GM18519 (cell line): Measurements from ENCODE around the gene CWC25.
"Not testable (repeated sequence)": the region's sequence is repeated elsewhere in the genome, so short reads cannot be mapped to it uniquely, and the experiment has no call there.

Experiments
- ATAC-seq: cut with Tn5 transposase; IDR thresholded peaks from one replicate; pipeline ENCODE4 v1.9.1; 2021; ENCODE audit warnings: mild to moderate bottlenecking, moderate library complexity; ENCODE audit not compliant: unreplicated experiment, low FRiP score

Gene CWC25

DNA sequence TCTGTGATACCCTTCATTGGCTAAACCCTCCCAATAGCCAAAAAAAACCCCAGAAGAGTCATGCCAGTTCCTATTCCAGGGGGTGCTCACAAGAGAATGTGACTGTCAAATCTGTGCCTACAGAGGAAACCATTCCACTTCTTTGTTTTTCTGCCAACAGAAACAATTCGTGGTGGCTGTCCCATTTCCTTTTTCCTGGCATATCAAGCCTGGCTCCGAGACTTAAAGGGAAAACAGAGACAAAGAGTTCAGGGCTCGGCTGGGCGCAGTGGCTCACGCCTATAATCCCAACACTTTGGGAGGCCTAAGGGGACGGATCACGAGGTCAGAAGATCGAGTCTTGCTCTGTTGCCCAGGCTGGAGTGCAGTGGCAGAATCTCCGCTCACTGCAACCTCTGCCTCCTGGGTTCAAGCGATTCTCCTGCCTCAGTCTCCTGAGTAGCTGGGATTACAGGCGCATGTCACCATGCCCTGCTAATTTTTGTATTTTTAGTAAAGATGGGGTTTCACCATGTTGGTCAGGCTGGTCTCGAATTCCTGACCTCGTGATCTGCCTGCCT is 34.9 kb downstream of the CWC25 start:
- ATAC-seq: not testable (repeated sequence)

- ATAC-seq: no peak
Observed at GRCh38 chr17:38789185-38789584, 35.9 kb downstream of the CWC25 start.

DNA sequence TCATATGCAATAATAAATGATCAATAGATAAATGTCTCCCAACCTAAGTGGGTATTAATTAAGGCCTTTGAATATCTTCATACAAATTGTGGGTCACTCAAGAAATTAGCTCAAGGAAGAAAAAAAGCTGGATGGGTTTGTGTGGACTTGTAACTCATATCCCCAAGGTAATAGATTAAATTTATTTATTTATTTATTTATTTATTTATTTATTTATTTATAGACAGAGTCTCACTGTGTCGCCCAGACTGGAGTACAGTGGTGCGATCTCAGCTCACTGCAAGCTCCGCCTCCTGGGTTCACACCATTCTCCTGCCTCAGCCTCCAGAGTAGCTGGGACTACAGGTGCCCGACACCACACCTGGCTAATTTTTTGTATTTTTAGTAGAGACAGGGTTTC is 37.1 kb downstream of the CWC25 start:
- ATAC-seq: not testable (repeated sequence)

- ATAC-seq: no peak
Observed at GRCh38 chr17:38786372-38786771, 38.7 kb downstream of the CWC25 start.

- no peak for ATAC-seq
Observed at GRCh38 chr17:38783227-38783626, 41.9 kb downstream of the CWC25 start.

- no peak for ATAC-seq
Observed at GRCh38 chr17:38779965-38780752, 45.0 kb downstream of the CWC25 start.

DNA sequence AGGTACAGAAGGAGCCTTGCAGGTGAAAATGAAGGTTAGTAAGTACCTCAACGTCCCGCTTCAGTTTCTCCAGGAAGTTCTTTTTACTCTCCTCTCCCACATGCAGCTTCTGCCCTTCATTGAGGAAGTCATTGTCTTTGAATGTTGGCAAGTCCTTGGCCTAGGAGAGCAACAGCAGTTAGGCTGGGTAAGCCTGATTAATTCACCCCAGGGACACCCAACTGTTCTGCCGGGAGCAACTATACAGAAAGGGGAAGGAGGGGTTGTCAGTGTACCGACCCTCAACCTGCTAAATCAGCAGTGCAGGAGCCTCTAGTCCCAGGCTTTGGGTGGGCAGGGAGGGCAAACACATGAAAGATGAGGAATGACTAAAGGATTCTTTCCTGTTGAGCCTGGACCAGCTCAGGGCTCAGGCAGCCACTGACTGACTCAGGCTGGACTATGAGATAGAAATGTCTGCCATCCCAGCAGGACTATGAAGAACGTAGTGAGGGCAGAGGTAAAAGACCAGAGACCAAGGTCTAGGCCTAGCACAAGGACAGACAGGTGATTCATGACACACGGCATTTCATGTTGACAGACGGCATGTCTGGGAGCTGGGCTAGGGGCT is 47.4 kb downstream of the CWC25 start:
- ATAC-seq: no peak

- ATAC-seq: no peak
Observed at GRCh38 chr17:38773258-38773657, 51.9 kb downstream of the CWC25 start.

GRCh38 chr17:38768417-38768816 is 56.7 kb downstream of the CWC25 start:
- no peak for ATAC-seq

DNA sequence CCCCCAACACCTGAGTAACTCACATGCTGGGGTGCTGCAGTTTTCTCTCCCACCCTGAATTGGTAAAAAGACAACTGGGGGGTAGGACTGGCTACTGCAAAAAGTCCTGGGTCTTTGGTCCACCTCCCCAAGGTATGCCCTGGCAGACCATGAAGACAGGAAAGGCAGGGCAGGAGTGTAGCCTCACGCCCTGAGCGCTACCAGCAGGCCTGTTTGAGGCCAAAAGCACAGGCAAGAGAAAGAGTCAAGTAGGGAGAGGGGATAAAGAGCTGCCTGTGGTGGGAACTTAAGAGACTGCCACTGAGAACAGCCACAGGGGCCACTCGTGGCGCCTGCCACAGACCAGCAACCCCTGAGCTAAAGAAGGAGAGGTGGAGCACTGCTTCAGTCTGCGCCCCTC is 58.8 kb downstream of the CWC25 start:
- ATAC-seq: no peak

DNA sequence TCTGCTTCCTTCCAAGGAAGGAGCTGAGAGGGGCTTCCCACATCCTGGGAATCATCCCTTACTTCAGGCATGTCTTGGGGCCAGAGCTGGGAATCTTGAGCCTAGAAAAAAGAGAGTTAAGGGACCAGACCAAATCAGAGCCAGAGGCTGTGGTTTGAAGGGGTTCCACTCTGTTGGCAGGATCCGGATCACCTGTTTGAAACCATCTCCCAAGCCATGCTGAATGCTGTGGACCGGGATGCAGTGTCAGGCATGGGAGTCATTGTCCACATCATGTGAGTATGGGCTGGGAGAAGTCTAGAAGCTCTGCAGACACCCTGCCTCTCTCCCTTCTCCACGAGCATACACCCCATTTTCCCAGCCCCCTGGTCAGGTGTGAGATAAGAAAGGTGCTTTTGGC is 62.9 kb downstream of the CWC25 start:
- ATAC-seq: no peak

DNA sequence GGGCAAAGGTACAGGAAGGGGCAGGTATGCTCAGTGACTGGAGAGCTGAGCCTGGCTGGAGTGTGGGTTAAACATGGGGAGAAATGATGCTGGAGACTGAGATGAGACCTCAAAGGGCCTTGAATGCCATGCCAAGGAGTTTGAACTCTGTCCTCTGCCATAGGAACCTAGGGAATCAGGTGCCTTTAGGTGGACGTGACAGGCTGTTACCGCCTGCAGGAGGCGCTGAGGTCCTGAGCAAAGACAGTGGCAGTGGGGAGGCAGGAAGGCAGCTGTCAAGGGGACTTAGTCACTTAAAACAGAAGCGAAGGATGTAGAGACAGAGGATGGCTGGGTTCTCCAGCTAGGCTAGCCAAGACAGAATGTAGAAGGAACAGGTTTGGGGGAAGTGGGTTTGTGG is 63.5 kb downstream of the CWC25 start:
- ATAC-seq: no peak

DNA sequence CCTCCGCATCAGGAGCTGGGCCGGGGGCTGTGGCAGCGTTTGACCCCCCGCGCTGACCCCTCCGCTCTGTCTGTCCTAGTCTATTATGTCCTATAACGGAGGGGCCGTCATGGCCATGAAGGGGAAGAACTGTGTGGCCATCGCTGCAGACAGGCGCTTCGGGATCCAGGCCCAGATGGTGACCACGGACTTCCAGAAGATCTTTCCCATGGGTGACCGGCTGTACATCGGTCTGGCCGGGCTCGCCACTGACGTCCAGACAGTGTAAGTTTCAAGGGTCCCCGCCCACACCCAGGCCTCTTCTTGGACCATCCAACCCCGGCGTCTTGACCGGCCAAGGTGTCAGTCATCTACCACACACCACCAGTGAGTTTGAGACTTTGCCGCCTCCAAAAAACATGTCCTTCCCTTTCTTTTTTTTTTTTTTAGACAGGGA is 72.0 kb downstream of the CWC25 start:
- no peak for ATAC-seq

- peak; percentile 74 for ATAC-seq
Observed at GRCh38 chr17:38752308-38753070, 72.6 kb downstream of the CWC25 start, which contains the start of gene PSMB3. Gene PSMB3 (plus strand): TSS chr17:38752741. CDS start chr17:38752827, 86 bp downstream.

GRCh38 chr17:38751808-38752307 is 73.3 kb downstream of the CWC25 start:
- no peak for ATAC-seq

- no peak for ATAC-seq
Observed at GRCh38 chr17:38751144-38751807, 73.8 kb downstream of the CWC25 start.
